Natural killer cell (primary cell): ENCODE results near the gene NOS1AP. TPM values are rescaled to one million over a fixed set of nuclear protein-coding genes. Genes with fewer than 3 reads are reported as not detected.

Experiments used
- ATAC-seq, 3 donors: fragments of 150-1000 bp in 2 of 3; fragments of 200-7000 bp in 1 of 3; cut with Tn5 transposase; 1 replicate in 1 of 3; 2 replicates in 2 of 3; pipeline ENCODE4 v1.10.0; 2021; ENCODE audit warnings: mild to moderate bottlenecking in 2 of 3, moderate library complexity in 2 of 3
- DNase-seq, 2 donors: peaks; one replicate each; pipeline versions ENCODE4 v3.0.0 to v3.0.0-alpha.2; 2013 to 2021; ENCODE audit warnings: mixed read lengths in 1 of 2
- H3K27ac ChIP-seq: one replicate; pipeline ENCODE4 v1.5.1; 2013; ENCODE audit warnings: mild to moderate bottlenecking, low read length
- H3K27me3 ChIP-seq: one replicate; pipeline ENCODE4 v1.6.1; 2013; ENCODE audit warnings: low read length; ENCODE audit not compliant: control insufficient read depth, insufficient read depth
- H3K36me3 ChIP-seq: one replicate; pipeline ENCODE4 v1.6.1; 2013; ENCODE audit warnings: low read length; ENCODE audit not compliant: control insufficient read depth, insufficient read depth
- H3K4me1 ChIP-seq: one replicate; pipeline ENCODE4 v1.6.1; 2013; ENCODE audit warnings: low read length; ENCODE audit not compliant: control insufficient read depth, insufficient read depth
- H3K4me3 ChIP-seq: one replicate; pipeline ENCODE4 v1.5.1; 2013; ENCODE audit warnings: low read length
- H3K9me3 ChIP-seq: one replicate; pipeline ENCODE4 v1.6.1; 2013; ENCODE audit warnings: low read length; ENCODE audit not compliant: control insufficient read depth, insufficient read depth
- H3K27ac Mint-ChIP-seq, 2 donors: one replicate each; pipeline ENCODE4 v1.8.0; 2022; ENCODE audit warnings: mild to moderate bottlenecking in 2 of 2, mixed read lengths in 2 of 2, moderate library complexity in 1 of 2
- H3K27me3 Mint-ChIP-seq, 2 donors: one replicate each; pipeline ENCODE4 v1.8.0; 2022; ENCODE audit warnings: low read depth in 2 of 2, mixed read lengths in 2 of 2
- H3K36me3 Mint-ChIP-seq: one replicate; pipeline ENCODE4 v1.8.0; 2022; ENCODE audit warnings: mixed read lengths
- H3K4me1 Mint-ChIP-seq, 2 donors: one replicate each; pipeline ENCODE4 v1.8.0; 2022; ENCODE audit warnings: mixed read lengths in 2 of 2
- H3K4me3 Mint-ChIP-seq: one replicate; pipeline ENCODE4 v1.8.0; 2022; ENCODE audit warnings: mild to moderate bottlenecking, moderate library complexity, mixed read lengths
- H3K9me3 Mint-ChIP-seq, 2 donors: one replicate each; pipeline ENCODE4 v1.8.0; 2022; ENCODE audit warnings: mixed read lengths in 2 of 2
- CTCF ChIP-seq: fragments of 200-600 bp; IDR thresholded peaks from one replicate; pipeline ENCODE4 v1.8.0; 2022; ENCODE audit warnings: antibody characterized with exemption
- WGBS: methylation state at CpG from one replicate; pipeline ENCODE4 v1.1.7; 2013; ENCODE audit warnings: missing lambda C conversion rate; ENCODE audit not compliant: insufficient coverage; 5-methylcytosine and 5-hydroxymethylcytosine counted together
- intact Hi-C: fragments of 100-400 bp; cut with micrococcal nuclease; formaldehyde crosslinking; loops from one replicate; pipeline ENCODE4 v1.14.2; 2022
- total RNA-seq, 4 donors: library from RNA; stranded (reverse); fragments of 120-200 nt in 1 of 4; gene quantifications; one replicate each; pipeline versions ENCODE4 v1.2.3 to v1.2.4, GENCODE V29; 2013 to 2022

Gene NOS1AP
- total RNA-seq, 3 donors from 2014 or later (not counting 1 experiment from before 2014, with no cell fraction given): 0.09 to 0.20 TPM; not detected in 1

GRCh38 chr1:162366149-162366548, 296.7 kb downstream of the NOS1AP start:
- H3K4me1 Mint-ChIP-seq: no peaks in the 10 kb centered on the region
- H3K9me3 ChIP-seq: no peaks in the 10 kb centered on the region
- TF ChIP-seq CTCF: no peak
- H3K27ac Mint-ChIP-seq: no peak overlapping the region
- intact Hi-C loops: no loop called here
- WGBS: 49% methylated on average over 4 of the region's 4 CpGs
- no peak overlapping the region for H3K4me3 ChIP-seq
- no peaks in the 10 kb centered on the region for H3K4me1 ChIP-seq
- no peak overlapping the region for H3K27ac ChIP-seq
- no peak for DNase-seq
- no peaks in the 10 kb centered on the region for H3K36me3 Mint-ChIP-seq
- H3K27me3 ChIP-seq: no peaks in the 10 kb centered on the region
- H3K27me3 Mint-ChIP-seq: no peaks in the 10 kb centered on the region
- no peaks in the 10 kb centered on the region for H3K36me3 ChIP-seq
- H3K9me3 Mint-ChIP-seq: no peaks in the 10 kb centered on the region
- ATAC-seq: no peak
- no peak overlapping the region for H3K4me3 Mint-ChIP-seq

GRCh38 chr1:162366671-162367070, 297.2 kb downstream of the NOS1AP start:
- H3K9me3 Mint-ChIP-seq: no peaks in the 10 kb centered on the region
- Histone ChIP-seq H3K4me3 (no peak overlapping the region), H3K27ac (no peak overlapping the region), H3K4me1 (no peaks in the 10 kb centered on the region), H3K27me3 (no peaks in the 10 kb centered on the region), H3K36me3 (no peaks in the 10 kb centered on the region), H3K9me3 (no peaks in the 10 kb centered on the region)
- peak overlapping the region; percentile 55 for H3K4me3 Mint-ChIP-seq
- H3K27ac Mint-ChIP-seq: no peak overlapping the region
- no peaks in the 10 kb centered on the region for H3K27me3 Mint-ChIP-seq
- intact Hi-C loops: no loop called here
- no peak for TF ChIP-seq CTCF
- 94% methylated on average over 9 of the region's 9 CpGs for WGBS
- no peaks in the 10 kb centered on the region for H3K4me1 Mint-ChIP-seq
- no peak for DNase-seq
- H3K36me3 Mint-ChIP-seq: no peaks in the 10 kb centered on the region
- peak in 1 of 3 donors; percentile 60 for ATAC-seq

- Histone ChIP-seq H3K4me3 (no peak overlapping the region), H3K4me1 (no peaks in the 10 kb centered on the region), H3K9me3 (no peaks in the 10 kb centered on the region), H3K27ac (no peak overlapping the region), H3K27me3 (no peaks in the 10 kb centered on the region), H3K36me3 (no peaks in the 10 kb centered on the region)
- Mint-ChIP-seq H3K36me3 (no peaks in the 10 kb centered on the region), H3K4me1 (peaks cover under 1 to 2% of the 10 kb centered on the region in 2 donors), H3K27ac (no peak overlapping the region), H3K9me3 (no peaks in the 10 kb centered on the region), H3K27me3 (no peaks in the 10 kb centered on the region), H3K4me3 (peak overlapping the region; percentile 55)
- intact Hi-C loops: no loop called here
- DNase-seq (no peak), ATAC-seq (peak in 2 of 3 donors; percentile 26 to 66)
- WGBS: 96% methylated on average over 36 of the region's 36 CpGs
- no peak for TF ChIP-seq CTCF
Observed at GRCh38 chr1:162367073-162367472, 297.6 kb downstream of the NOS1AP start.

- Histone ChIP-seq H3K4me3 (no peak overlapping the region), H3K27ac (no peak overlapping the region), H3K9me3 (no peaks in the 10 kb centered on the region), H3K36me3 (no peaks in the 10 kb centered on the region), H3K27me3 (no peaks in the 10 kb centered on the region), H3K4me1 (peaks cover 5% of the 10 kb centered on the region)
- H3K27ac Mint-ChIP-seq: no peak overlapping the region
- no peaks in the 10 kb centered on the region for H3K9me3 Mint-ChIP-seq
- H3K36me3 Mint-ChIP-seq: no peaks in the 10 kb centered on the region
- DNase-seq (no peak), ATAC-seq (no peak)
- 91% methylated on average over 7 of the region's 10 CpGs for WGBS
- peaks cover 7 to 9% of the 10 kb centered on the region in 2 donors for H3K4me1 Mint-ChIP-seq
- H3K27me3 Mint-ChIP-seq: no peaks in the 10 kb centered on the region
- intact Hi-C loops: no loop called here
- TF ChIP-seq CTCF: no peak
- H3K4me3 Mint-ChIP-seq: no peak overlapping the region
Observed at GRCh38 chr1:162367772-162368171, 298.3 kb downstream of the NOS1AP start.
